Measurements from ENCODE around the gene CACNA1D.
A peak's percentile ranks its signal among the peaks of the same experiment; 100 is the strongest.
"Not testable (repeated sequence)": the region's sequence is repeated elsewhere in the genome, so short reads cannot be mapped to it uniquely, and the experiment has no call there.

Gene CACNA1D

DNA sequence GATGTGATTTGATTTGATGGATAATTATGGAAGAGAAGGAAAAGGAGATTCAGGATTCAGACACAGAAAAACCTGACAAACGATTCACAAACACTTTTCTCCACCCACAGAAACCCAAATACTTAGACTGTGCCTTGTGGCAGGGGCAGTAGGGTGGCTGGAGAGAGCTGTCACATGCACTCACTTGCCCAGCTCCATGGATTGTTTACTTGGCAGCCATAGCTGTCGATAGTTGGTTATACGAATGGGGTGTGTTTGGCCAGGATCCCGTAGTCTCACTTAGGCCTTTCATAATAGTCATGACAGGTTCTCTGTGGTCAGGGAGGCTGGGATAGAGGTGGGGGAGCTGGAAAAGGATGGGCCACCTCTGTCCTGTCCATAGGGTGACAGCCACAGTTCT lies 76.9 kb downstream of the CACNA1D start:
- H3K36me3 ChIP-seq (ENCODE audit: control insufficient read depth, insufficient read depth, low read length), result no peaks in the 10 kb centered on the region
- WGBS, 2 experiments (ENCODE audit: insufficient coverage in 2 of 2), result 94 to 96% methylated on average over 3 of the region's 4 CpGs
- no peak overlapping the region for H3K27ac ChIP-seq (ENCODE audit: low read depth, low read length, severe bottlenecking)
- H3K4me1 ChIP-seq (ENCODE audit: control insufficient read depth, insufficient read depth, low read length, poor library complexity, severe bottlenecking), result peaks cover 9% of the 10 kb centered on the region
- no peaks in the 10 kb centered on the region for H3K9me3 ChIP-seq (ENCODE audit: control insufficient read depth, low read length)
- no peak overlapping the region for H3K4me3 ChIP-seq (ENCODE audit: extremely low read depth, insufficient read depth, low read length, poor library complexity, severe bottlenecking)

DNA sequence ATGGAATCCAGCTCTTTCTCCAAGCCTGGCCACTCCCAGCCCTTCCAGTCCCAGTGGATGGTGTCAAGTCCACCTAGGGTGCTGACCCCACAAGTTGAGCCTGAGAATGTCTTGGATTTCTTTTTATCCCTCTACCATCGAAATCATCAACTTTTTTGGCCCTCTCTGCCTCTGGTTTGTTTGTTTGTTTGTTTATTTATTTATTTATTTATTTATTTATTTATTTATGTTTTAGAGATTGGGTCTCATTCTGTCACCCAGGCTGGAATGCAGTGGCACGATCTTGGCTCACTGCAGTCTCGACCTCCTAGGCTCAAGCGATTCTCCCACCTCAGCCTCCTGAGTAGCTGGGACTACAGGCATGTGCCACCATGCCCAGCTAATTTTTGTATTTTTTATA lies 77.8 kb downstream of the CACNA1D start:
- H3K9me3 ChIP-seq (ENCODE audit: control insufficient read depth, low read length); H3K27ac ChIP-seq (ENCODE audit: low read depth, low read length, severe bottlenecking); H3K4me3 ChIP-seq (ENCODE audit: extremely low read depth, insufficient read depth, low read length, poor library complexity, severe bottlenecking); H3K4me1 ChIP-seq (ENCODE audit: control insufficient read depth, insufficient read depth, low read length, poor library complexity, severe bottlenecking); H3K36me3 ChIP-seq (ENCODE audit: control insufficient read depth, insufficient read depth, low read length): not testable (repeated sequence)
- WGBS, 2 experiments (ENCODE audit: insufficient coverage in 2 of 2), result 93 to 97% methylated on average over 3 of the region's 4 CpGs

DNA sequence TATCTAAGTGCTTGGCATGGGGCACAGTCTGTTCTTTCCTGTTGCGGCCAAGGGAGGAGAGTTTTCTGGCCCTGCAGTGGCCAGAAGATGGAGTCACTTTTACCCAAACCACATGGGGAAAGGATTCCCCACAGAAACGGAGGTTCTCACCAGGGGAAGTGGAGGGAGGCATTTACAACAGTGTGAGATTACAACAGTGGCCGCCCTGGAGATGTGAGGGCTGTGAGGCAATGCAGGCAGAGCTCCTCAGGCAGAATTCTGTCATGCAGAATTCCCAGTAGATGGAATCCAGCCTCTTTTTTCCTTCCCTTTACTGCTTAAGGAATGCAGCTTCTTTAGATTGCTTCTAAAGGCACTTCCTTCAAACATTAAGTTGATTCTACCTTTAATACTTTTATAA lies 83.1 kb downstream of the CACNA1D start:
- 40 to 61% methylated on average over 1 to 3 of the region's 3 CpGs for WGBS, 2 experiments (ENCODE audit: insufficient coverage in 2 of 2)
- Histone ChIP-seq H3K4me3 (ENCODE audit: extremely low read depth, insufficient read depth, low read length, poor library complexity, severe bottlenecking) (no peak overlapping the region), H3K9me3 (ENCODE audit: control insufficient read depth, low read length) (no peaks in the 10 kb centered on the region)

DNA sequence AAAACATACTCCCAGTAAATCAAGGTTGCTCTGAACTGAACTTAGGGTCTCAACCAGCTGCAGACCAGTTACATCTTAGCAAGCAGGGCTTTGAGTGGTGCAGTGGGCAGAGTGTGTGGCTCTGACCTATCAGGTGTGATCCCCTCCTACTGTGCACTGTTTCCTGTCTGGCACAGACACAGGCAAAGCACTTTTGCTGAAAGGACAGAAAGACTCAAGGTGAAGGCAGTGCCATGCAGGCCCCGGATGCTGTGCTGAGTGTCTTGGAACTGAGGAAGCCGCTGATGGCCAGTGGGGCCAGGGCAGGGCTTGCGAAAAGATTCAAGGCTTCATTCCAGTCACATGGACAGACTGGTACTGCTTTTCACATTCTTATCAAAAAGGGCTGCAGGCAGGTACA lies 85.2 kb downstream of the CACNA1D start:
- WGBS, 2 experiments (ENCODE audit: insufficient coverage in 2 of 2), result 93 to 94% methylated on average over 3 of the region's 3 CpGs
- H3K27ac ChIP-seq (ENCODE audit: low read depth, low read length, severe bottlenecking), result no peak overlapping the region
- no peaks in the 10 kb centered on the region for H3K9me3 ChIP-seq (ENCODE audit: control insufficient read depth, low read length)
- no peaks in the 10 kb centered on the region for H3K36me3 ChIP-seq (ENCODE audit: control insufficient read depth, insufficient read depth, low read length)
- H3K4me1 ChIP-seq (ENCODE audit: control insufficient read depth, insufficient read depth, low read length, poor library complexity, severe bottlenecking), result no peaks in the 10 kb centered on the region
- H3K4me3 ChIP-seq (ENCODE audit: extremely low read depth, insufficient read depth, low read length, poor library complexity, severe bottlenecking), result no peak overlapping the region

More for the DNA sequence above, 83.1 kb downstream of the CACNA1D start:
- H3K4me1 ChIP-seq (ENCODE audit: control insufficient read depth, insufficient read depth, low read length, poor library complexity, severe bottlenecking), result no peaks in the 10 kb centered on the region
- H3K27ac ChIP-seq (ENCODE audit: low read depth, low read length, severe bottlenecking), result peak overlapping the region; percentile 12
- H3K36me3 ChIP-seq (ENCODE audit: control insufficient read depth, insufficient read depth, low read length), result no peaks in the 10 kb centered on the region

DNA sequence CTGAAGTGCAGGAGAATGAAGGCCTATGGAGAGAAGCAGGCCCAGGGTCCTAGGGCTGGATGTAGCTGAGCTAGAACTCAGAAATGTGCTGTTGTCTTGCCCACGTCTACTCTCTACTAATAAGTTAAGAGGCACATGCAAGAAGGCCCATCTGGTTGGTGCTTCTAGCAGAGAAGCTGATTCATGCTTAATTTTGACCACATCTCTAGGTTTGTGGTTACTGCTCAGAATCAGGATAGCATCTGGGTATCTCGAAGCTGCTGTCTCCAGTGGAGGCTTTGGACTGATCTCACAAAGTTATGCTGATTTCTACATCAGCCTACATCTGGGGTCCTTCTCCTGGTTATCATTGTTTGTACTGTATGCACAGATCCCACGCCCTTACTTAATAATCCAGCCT lies 87.3 kb downstream of the CACNA1D start:
- no peak overlapping the region for H3K4me3 ChIP-seq (ENCODE audit: extremely low read depth, insufficient read depth, low read length, poor library complexity, severe bottlenecking)
- H3K9me3 ChIP-seq (ENCODE audit: control insufficient read depth, low read length), result no peaks in the 10 kb centered on the region
- WGBS, 2 experiments (ENCODE audit: insufficient coverage in 2 of 2), result 80 to 90% methylated on average over 1 to 3 of the region's 3 CpGs
- H3K36me3 ChIP-seq (ENCODE audit: control insufficient read depth, insufficient read depth, low read length), result no peaks in the 10 kb centered on the region
- no peak overlapping the region for H3K27ac ChIP-seq (ENCODE audit: low read depth, low read length, severe bottlenecking)
- no peaks in the 10 kb centered on the region for H3K4me1 ChIP-seq (ENCODE audit: control insufficient read depth, insufficient read depth, low read length, poor library complexity, severe bottlenecking)

DNA sequence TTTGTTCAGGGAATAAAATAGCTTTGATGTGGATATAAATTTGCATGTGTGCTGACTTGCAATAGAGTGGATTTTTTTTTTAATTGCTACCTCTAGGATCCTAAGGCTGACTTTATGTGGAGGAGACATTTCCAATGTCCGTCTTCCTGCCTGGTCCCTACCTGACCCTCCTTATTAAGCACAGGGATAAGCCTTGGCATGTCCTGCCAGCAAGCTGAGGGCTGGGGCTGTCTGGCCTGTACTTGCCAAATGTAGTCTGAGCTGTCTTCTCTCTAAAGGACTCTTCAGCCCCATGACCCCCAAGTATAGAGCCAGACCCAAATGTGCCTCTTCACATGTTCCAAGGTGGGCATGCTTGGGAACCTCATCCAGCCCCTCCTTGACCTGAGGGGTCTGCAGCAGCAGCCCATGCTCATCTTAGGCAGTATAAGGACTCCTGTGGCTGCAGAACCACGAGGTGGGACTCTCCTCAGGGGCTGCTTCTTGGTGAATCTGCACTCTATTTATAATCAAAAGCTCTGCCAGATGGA lies 88.8 kb downstream of the CACNA1D start:
- 100% methylated on average over 1 of the region's 2 CpGs for WGBS, 2 experiments (ENCODE audit: insufficient coverage in 2 of 2)
- Histone ChIP-seq H3K27ac (ENCODE audit: low read depth, low read length, severe bottlenecking) (no peak overlapping the region), H3K9me3 (ENCODE audit: control insufficient read depth, low read length) (no peaks in the 10 kb centered on the region), H3K4me1 (ENCODE audit: control insufficient read depth, insufficient read depth, low read length, poor library complexity, severe bottlenecking) (no peaks in the 10 kb centered on the region), H3K4me3 (ENCODE audit: extremely low read depth, insufficient read depth, low read length, poor library complexity, severe bottlenecking) (no peak overlapping the region), H3K36me3 (ENCODE audit: control insufficient read depth, insufficient read depth, low read length) (no peaks in the 10 kb centered on the region)

GRCh38 chr3:53585049-53585448 lies 90.6 kb downstream of the CACNA1D start:
- Histone ChIP-seq H3K9me3 (ENCODE audit: control insufficient read depth, low read length) (no peaks in the 10 kb centered on the region), H3K4me3 (ENCODE audit: extremely low read depth, insufficient read depth, low read length, poor library complexity, severe bottlenecking) (no peak overlapping the region), H3K27ac (ENCODE audit: low read depth, low read length, severe bottlenecking) (no peak overlapping the region), H3K36me3 (ENCODE audit: control insufficient read depth, insufficient read depth, low read length) (no peaks in the 10 kb centered on the region), H3K4me1 (ENCODE audit: control insufficient read depth, insufficient read depth, low read length, poor library complexity, severe bottlenecking) (no peaks in the 10 kb centered on the region)
- WGBS, 2 experiments (ENCODE audit: insufficient coverage in 2 of 2), result 75 to 86% methylated on average over 1 of the region's 2 CpGs

- WGBS, 2 experiments (ENCODE audit: insufficient coverage in 2 of 2), result 81 to 100% methylated on average over 2 of the region's 6 CpGs
- Histone ChIP-seq H3K27ac (ENCODE audit: low read depth, low read length, severe bottlenecking) (no peak overlapping the region), H3K4me1 (ENCODE audit: control insufficient read depth, insufficient read depth, low read length, poor library complexity, severe bottlenecking) (no peaks in the 10 kb centered on the region), H3K4me3 (ENCODE audit: extremely low read depth, insufficient read depth, low read length, poor library complexity, severe bottlenecking) (no peak overlapping the region), H3K9me3 (ENCODE audit: control insufficient read depth, low read length) (no peaks in the 10 kb centered on the region), H3K36me3 (ENCODE audit: control insufficient read depth, insufficient read depth, low read length) (no peaks in the 10 kb centered on the region)
Observed at GRCh38 chr3:53585627-53586026, 91.2 kb downstream of the CACNA1D start.

- Histone ChIP-seq H3K9me3 (ENCODE audit: control insufficient read depth, low read length) (no peaks in the 10 kb centered on the region), H3K27ac (ENCODE audit: low read depth, low read length, severe bottlenecking) (no peak overlapping the region), H3K4me1 (ENCODE audit: control insufficient read depth, insufficient read depth, low read length, poor library complexity, severe bottlenecking) (no peaks in the 10 kb centered on the region), H3K4me3 (ENCODE audit: extremely low read depth, insufficient read depth, low read length, poor library complexity, severe bottlenecking) (no peak overlapping the region), H3K36me3 (ENCODE audit: control insufficient read depth, insufficient read depth, low read length) (no peaks in the 10 kb centered on the region)
- 78 to 80% methylated on average over 3 to 4 of the region's 4 CpGs for WGBS, 2 experiments (ENCODE audit: insufficient coverage in 2 of 2)
Observed at GRCh38 chr3:53588122-53588521, 93.7 kb downstream of the CACNA1D start.

DNA sequence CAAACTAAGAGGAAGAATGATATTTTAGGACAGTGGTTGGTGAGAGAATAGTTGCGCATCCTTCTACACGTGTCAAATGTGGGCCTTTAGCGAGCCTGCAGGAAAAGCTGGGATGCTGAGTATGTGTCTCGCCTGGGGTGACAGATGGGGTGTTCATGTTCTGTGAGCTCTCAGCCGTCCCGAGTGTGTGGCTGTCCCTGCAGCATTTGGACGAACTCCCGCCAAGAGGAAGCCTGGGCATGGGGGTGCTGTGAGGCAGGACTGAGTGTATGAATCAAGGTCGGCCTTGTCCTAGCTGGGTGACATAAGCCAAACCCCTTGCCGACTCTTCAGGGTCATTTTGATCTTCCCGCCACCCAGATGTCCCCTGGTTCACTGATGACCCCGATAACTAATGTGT lies 94.8 kb downstream of the CACNA1D start:
- 93 to 95% methylated on average over 8 to 12 of the region's 12 CpGs for WGBS, 2 experiments (ENCODE audit: insufficient coverage in 2 of 2)
- H3K36me3 ChIP-seq (ENCODE audit: control insufficient read depth, insufficient read depth, low read length), result no peaks in the 10 kb centered on the region
- H3K4me3 ChIP-seq (ENCODE audit: extremely low read depth, insufficient read depth, low read length, poor library complexity, severe bottlenecking), result no peak overlapping the region
- no peaks in the 10 kb centered on the region for H3K4me1 ChIP-seq (ENCODE audit: control insufficient read depth, insufficient read depth, low read length, poor library complexity, severe bottlenecking)
- no peak overlapping the region for H3K27ac ChIP-seq (ENCODE audit: low read depth, low read length, severe bottlenecking)
- H3K9me3 ChIP-seq (ENCODE audit: control insufficient read depth, low read length), result no peaks in the 10 kb centered on the region

GRCh38 chr3:53589806-53590205 lies 95.4 kb downstream of the CACNA1D start:
- H3K36me3 ChIP-seq (ENCODE audit: control insufficient read depth, insufficient read depth, low read length), result no peaks in the 10 kb centered on the region
- no peaks in the 10 kb centered on the region for H3K9me3 ChIP-seq (ENCODE audit: control insufficient read depth, low read length)
- no peak overlapping the region for H3K4me3 ChIP-seq (ENCODE audit: extremely low read depth, insufficient read depth, low read length, poor library complexity, severe bottlenecking)
- H3K27ac ChIP-seq (ENCODE audit: low read depth, low read length, severe bottlenecking), result no peak overlapping the region
- H3K4me1 ChIP-seq (ENCODE audit: control insufficient read depth, insufficient read depth, low read length, poor library complexity, severe bottlenecking), result no peaks in the 10 kb centered on the region
